PC-3 (cell line): Measurements from ENCODE around the gene ACOT8. TPM values are rescaled to one million over a fixed set of nuclear protein-coding genes. Genes with fewer than 3 reads are reported as not detected.

Source experiments
- ATAC-seq: fragments of 200-7000 bp; cut with Tn5 transposase; 2 replicates; pipeline ENCODE4 v1.9.1; 2020; ENCODE audit warnings: mild to moderate bottlenecking, moderate library complexity
- BruUV-seq: library from RNA; stranded (reverse); fragments of 400-500 nt; replicated peaks from 2 replicates; lab custom pipeline; 2021; lab: Mats Ljungman, UMichigan
- CTCF ChIA-PET: fragments of 300-600 bp; sonication (Branson Sonifier 250); formaldehyde crosslinking; loops from one replicate; lab custom pipeline; 2022; ENCODE audit warnings: antibody characterized with exemption; lab: Charles Lee
- POLR2A ChIA-PET: fragments of 300-600 bp; sonication (Branson Sonifier 250); formaldehyde crosslinking; loops from one replicate; lab custom pipeline; 2022; ENCODE audit warnings: antibody characterized with exemption; ENCODE audit not compliant: unreplicated experiment; lab: Charles Lee
- DNase-seq: peaks from one replicate; pipeline ENCODE4 v3.0.0-alpha.2; 2015
- H2AFZ ChIP-seq: fragments of 300-600 bp; sonication (generic); 2 replicates; pipeline ENCODE4 v1.6.0; 2016; ENCODE audit warnings: antibody characterized with exemption, low read length
- H3F3A ChIP-seq: fragments of 300-600 bp; sonication (generic); one replicate; pipeline ENCODE4 v1.6.0; 2017; ENCODE audit warnings: antibody characterized with exemption, low read length, control low read depth, mild to moderate bottlenecking; ENCODE audit not compliant: unreplicated experiment
- H3K27ac ChIP-seq: fragments of 300-600 bp; sonication (generic); 2 replicates; pipeline ENCODE4 v1.5.1; 2016; ENCODE audit warnings: mild to moderate bottlenecking, low read length
- H3K27me3 ChIP-seq: fragments of 300-600 bp; sonication (generic); 2 replicates; pipeline ENCODE4 v1.6.1; 2016; ENCODE audit warnings: low read length, mixed read lengths
- H3K36me3 ChIP-seq: fragments of 300-600 bp; sonication (generic); 2 replicates; pipeline ENCODE4 v1.6.1; 2016; ENCODE audit warnings: low read depth, mixed run types, low read length, mixed read lengths
- H3K4me1 ChIP-seq: fragments of 300-600 bp; sonication (generic); 2 replicates; pipeline ENCODE4 v1.5.1; 2016; ENCODE audit warnings: low read length; ENCODE audit not compliant: insufficient read depth
- H3K4me2 ChIP-seq: fragments of 300-600 bp; sonication (generic); 2 replicates; pipeline ENCODE4 v1.6.0; 2016; ENCODE audit warnings: low read length
- H3K4me3 ChIP-seq: fragments of 300-600 bp; sonication (generic); 2 replicates; pipeline ENCODE4 v1.5.1; 2016; ENCODE audit warnings: mild to moderate bottlenecking, low read length, mixed read lengths
- H3K79me2 ChIP-seq: fragments of 300-600 bp; sonication (generic); 2 replicates; pipeline ENCODE4 v1.6.1; 2017; ENCODE audit warnings: low read length, mixed read lengths
- H3K9ac ChIP-seq: fragments of 300-600 bp; sonication (generic); 2 replicates; pipeline ENCODE4 v1.6.0; 2016; ENCODE audit warnings: mild to moderate bottlenecking, low read length
- H3K9me2 ChIP-seq: fragments of 300-600 bp; sonication (generic); replicated peaks from 2 replicates; pipeline ENCODE4 v1.6.1; 2016; ENCODE audit warnings: mixed run types, low read length, mixed read lengths
- H3K9me3 ChIP-seq: fragments of 300-600 bp; sonication (generic); 2 replicates; pipeline ENCODE4 v1.6.1; 2016; ENCODE audit warnings: low read length, mixed read lengths
- H4K20me1 ChIP-seq: fragments of 300-600 bp; sonication (generic); 2 replicates; pipeline ENCODE4 v1.6.1; 2016; ENCODE audit warnings: low read length, mixed read lengths
- CTCF ChIP-seq: fragments of 300-600 bp; sonication (generic); conservative IDR thresholded peaks from 2 replicates; pipeline ENCODE4 v1.5.1; 2017; ENCODE audit warnings: antibody characterized with exemption, low read depth, mild to moderate bottlenecking, low read length
- EZH2 ChIP-seq: fragments of 300-600 bp; sonication (generic); IDR thresholded peaks from one replicate; pipeline ENCODE4 v1.6.1; 2017; ENCODE audit warnings: antibody characterized with exemption, mild to moderate bottlenecking, low read length; ENCODE audit not compliant: unreplicated experiment
- EZH2phosphoT487 ChIP-seq: fragments of 300-600 bp; sonication (generic); IDR thresholded peaks from 2 replicates; pipeline ENCODE4 v1.6.1; 2018; ENCODE audit warnings: mild to moderate bottlenecking, antibody characterized with exemption, low read length, borderline replicate concordance
- intact Hi-C: fragments of 100-400 bp; cut with micrococcal nuclease; formaldehyde crosslinking; loops from 2 replicates; pipeline ENCODE4 v1.9.0; 2023
- total RNA-seq: library from RNA; depleted of rRNA; stranded (reverse); fragments of >200 nt; gene quantifications from 2 replicates; pipeline ENCODE4 v1.2.3, GENCODE V29; 2014

Gene ACOT8
- total RNA-seq, 1 experiment from 2014 or later = 58.8 TPM

GRCh38 chr20:45826381-45827019 lies 30.7 kb downstream of the ACOT8 start:
- H3K79me2 ChIP-seq = no peaks in the 10 kb centered on the region
- H3K36me3 ChIP-seq = no peaks in the 10 kb centered on the region
- no peak for DNase-seq
- ATAC-seq = no peak
- H3K9ac ChIP-seq = no peak overlapping the region
- no peaks in the 10 kb centered on the region for H3K27me3 ChIP-seq
- peaks cover 9% of the 10 kb centered on the region; the same call in 1 of the 2 replicates for H3K4me1 ChIP-seq
- H3F3A ChIP-seq = no peaks in the 10 kb centered on the region
- no peaks in the 10 kb centered on the region for H3K9me2 ChIP-seq
- CTCF ChIA-PET = no interaction called here
- H3K9me3 ChIP-seq = no peaks in the 10 kb centered on the region
- TF ChIP-seq EZH2 (no peak), CTCF (no peak), EZH2phosphoT487 (no peak)
- POLR2A ChIA-PET = no interaction called here
- no peak overlapping the region for H3K4me2 ChIP-seq
- intact Hi-C loops = no loop called here
- no peak overlapping the region for H3K27ac ChIP-seq
- H2AFZ ChIP-seq = no peak overlapping the region
- H4K20me1 ChIP-seq = no peaks in the 10 kb centered on the region
- H3K4me3 ChIP-seq = no peak overlapping the region
- no TSS peak for BruUV-seq

GRCh38 chr20:45823949-45824835 lies 33.0 kb downstream of the ACOT8 start:
- POLR2A ChIA-PET = no interaction called here
- Histone ChIP-seq H2AFZ (no peak overlapping the region), H3K9ac (no peak overlapping the region), H3K4me2 (no peak overlapping the region), H3K27ac (no peak overlapping the region), H4K20me1 (no peaks in the 10 kb centered on the region), H3K36me3 (no peaks in the 10 kb centered on the region), H3K9me2 (no peaks in the 10 kb centered on the region), H3K4me1 (peaks cover 9% of the 10 kb centered on the region; the same call in 1 of the 2 replicates), H3F3A (no peaks in the 10 kb centered on the region), H3K27me3 (no peaks in the 10 kb centered on the region), H3K79me2 (no peaks in the 10 kb centered on the region), H3K4me3 (no peak overlapping the region), H3K9me3 (no peaks in the 10 kb centered on the region)
- DNase-seq (peak; percentile 27), ATAC-seq (peak; percentile 55)
- BruUV-seq = no TSS peak
- intact Hi-C loops = no loop called here
- CTCF ChIA-PET = interaction anchor here (1.1 kb wide), 1 partner anchor 67 kb away, joined by 3 read pairs; no protein-coding TSS in a partner anchor
- no peak for TF ChIP-seq EZH2
- TF ChIP-seq CTCF = peak; percentile 71
